Measurements from ENCODE around the gene OR52A1.

The OR52A1 gene

DNA sequence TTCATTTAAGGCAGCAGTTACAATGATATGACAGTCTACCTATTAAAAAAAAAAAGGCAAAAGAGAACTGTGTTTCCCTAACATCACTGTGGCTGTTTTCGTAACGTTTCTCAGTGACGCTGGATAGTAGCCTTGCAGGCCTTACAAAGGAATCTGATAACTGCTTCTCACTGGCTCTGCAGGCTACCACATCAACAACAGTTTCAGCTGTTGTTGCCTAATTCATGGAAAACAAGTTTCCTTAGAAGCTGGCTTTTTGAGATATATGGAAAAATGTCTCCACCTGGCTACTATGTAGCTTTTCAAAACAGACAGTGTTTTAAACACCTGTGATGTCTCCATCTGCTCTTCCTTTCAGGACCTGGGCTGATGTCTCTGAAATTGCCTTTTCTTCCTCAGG lies 42.2 kb upstream of the OR52A1 start:
- no peak for TF ChIP-seq CTCF (IDR thresholded peaks at IDR 0.05)
- Histone ChIP-seq H3K27me3 (no peaks in the 10 kb centered on the region), H3K27ac (no peak overlapping the region), H3K4me3 (no peak overlapping the region), H3K9me3 (no peaks in the 10 kb centered on the region), H3K36me3 (no peaks in the 10 kb centered on the region), H3K4me1 (no peaks in the 10 kb centered on the region)
- intact Hi-C loops (cut with DNase I; ENCODE audit: low total_unique reads): no loop called here
- DNase-seq: no peak

- Histone ChIP-seq H3K27ac (no peak overlapping the region), H3K36me3 (no peaks in the 10 kb centered on the region), H3K4me3 (no peak overlapping the region), H3K9me3 (no peaks in the 10 kb centered on the region), H3K27me3 (no peaks in the 10 kb centered on the region), H3K4me1 (no peaks in the 10 kb centered on the region)
- DNase-seq: no peak
- no peak for TF ChIP-seq CTCF (IDR thresholded peaks at IDR 0.05)
- intact Hi-C loops (cut with DNase I; ENCODE audit: low total_unique reads): no loop called here
These were observed 41.5 kb upstream of the OR52A1 start for GRCh38 chr11:5196067-5196466.

DNA sequence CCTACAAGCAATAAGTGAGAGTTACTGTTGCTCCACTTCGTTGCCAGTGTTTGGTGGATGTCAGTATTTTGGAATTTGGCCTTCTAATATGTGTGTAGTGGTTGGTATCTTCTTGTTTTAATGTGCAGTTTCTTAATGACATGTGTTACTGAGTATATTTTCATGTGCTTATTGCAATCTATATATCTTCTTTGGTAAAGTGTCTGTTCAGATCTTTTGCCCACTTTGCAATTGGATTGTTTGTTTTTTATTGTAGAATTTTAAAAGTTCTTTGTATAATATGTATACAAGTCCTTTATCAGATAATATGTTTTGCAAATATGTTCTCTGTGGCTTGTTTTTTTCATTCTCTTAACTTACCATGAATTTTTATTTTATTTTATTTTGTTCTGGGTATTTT lies 38.2 kb upstream of the OR52A1 start:
- Histone ChIP-seq H3K27ac (no peak overlapping the region), H3K9me3 (peaks cover 0 to 5% (median 0%) of the 10 kb centered on the region in 3 donors), H3K36me3 (no peaks in the 10 kb centered on the region), H3K4me3 (no peak overlapping the region), H3K4me1 (no peaks in the 10 kb centered on the region), H3K27me3 (no peaks in the 10 kb centered on the region)
- intact Hi-C loops (cut with DNase I; ENCODE audit: low total_unique reads): no loop called here
- no peak for TF ChIP-seq CTCF (IDR thresholded peaks at IDR 0.05)
- no peak for DNase-seq

DNA sequence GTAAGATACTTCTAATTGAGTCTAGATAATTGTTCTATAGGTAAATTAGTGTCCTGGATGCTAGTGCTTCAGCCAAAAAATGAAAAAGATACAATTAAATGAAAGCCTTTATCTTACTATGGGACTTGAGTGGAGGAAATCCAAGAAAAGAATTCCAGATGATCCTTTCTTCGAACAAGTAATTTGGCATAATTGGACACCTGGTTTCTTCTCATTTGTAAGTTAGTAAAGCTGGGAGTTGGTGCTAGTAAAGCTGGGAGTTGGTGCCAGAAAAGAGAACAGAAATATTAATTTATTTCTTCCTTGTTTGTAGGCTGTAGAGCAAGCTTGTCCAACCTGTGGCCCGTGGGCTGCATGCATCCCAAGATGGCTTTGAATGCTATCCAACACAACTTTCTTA lies 33.6 kb upstream of the OR52A1 start:
- Histone ChIP-seq H3K27me3 (no peaks in the 10 kb centered on the region), H3K36me3 (no peaks in the 10 kb centered on the region), H3K9me3 (peaks cover 0 to 5% (median 0%) of the 10 kb centered on the region in 3 donors), H3K4me1 (no peaks in the 10 kb centered on the region), H3K4me3 (no peak overlapping the region), H3K27ac (no peak overlapping the region)
- intact Hi-C loops (cut with DNase I; ENCODE audit: low total_unique reads): no loop called here
- no peak for TF ChIP-seq CTCF (IDR thresholded peaks at IDR 0.05)
- DNase-seq: no peak

- no peak overlapping the region for H3K4me3 ChIP-seq
- intact Hi-C loops (cut with DNase I; ENCODE audit: low total_unique reads): no loop called here
- H3K36me3 ChIP-seq: no peaks in the 10 kb centered on the region
- no peak overlapping the region for H3K27ac ChIP-seq
- no peaks in the 10 kb centered on the region for H3K27me3 ChIP-seq
- H3K4me1 ChIP-seq: no peaks in the 10 kb centered on the region
- DNase-seq: no peak
- no peaks in the 10 kb centered on the region for H3K9me3 ChIP-seq
- TF ChIP-seq CTCF (IDR thresholded peaks at IDR 0.05): no peak
These were observed 23.7 kb upstream of the OR52A1 start for GRCh38 chr11:5178046-5178837.
